OCI-LY1 (cell line): ENCODE results near the gene POLDIP3.
"Not testable (repeated sequence)": the region's sequence is repeated elsewhere in the genome, so short reads cannot be mapped to it uniquely, and the experiment has no call there.

ENCODE experiments used
- EZH2 ChIP-seq: fragments of 200-600 bp; sonication (generic), shearing (Covaris generic); IDR thresholded peaks from 2 replicates; pipeline ENCODE4 v1.8.0; 2017; ENCODE audit warnings: borderline replicate concordance, mixed run types, mild to moderate bottlenecking, antibody characterized with exemption, low read length, moderate library complexity, mixed read lengths
- TF ChIP-seq, protein P1 (sequence below): fragments of 200-600 bp; sonication (generic), shearing (Covaris generic); IDR thresholded peaks from 2 replicates; pipeline ENCODE4 v1.5.1; 2017; ENCODE audit warnings: mild to moderate bottlenecking, antibody characterized with exemption, low read length, moderate library complexity, mixed read lengths

DNA sequence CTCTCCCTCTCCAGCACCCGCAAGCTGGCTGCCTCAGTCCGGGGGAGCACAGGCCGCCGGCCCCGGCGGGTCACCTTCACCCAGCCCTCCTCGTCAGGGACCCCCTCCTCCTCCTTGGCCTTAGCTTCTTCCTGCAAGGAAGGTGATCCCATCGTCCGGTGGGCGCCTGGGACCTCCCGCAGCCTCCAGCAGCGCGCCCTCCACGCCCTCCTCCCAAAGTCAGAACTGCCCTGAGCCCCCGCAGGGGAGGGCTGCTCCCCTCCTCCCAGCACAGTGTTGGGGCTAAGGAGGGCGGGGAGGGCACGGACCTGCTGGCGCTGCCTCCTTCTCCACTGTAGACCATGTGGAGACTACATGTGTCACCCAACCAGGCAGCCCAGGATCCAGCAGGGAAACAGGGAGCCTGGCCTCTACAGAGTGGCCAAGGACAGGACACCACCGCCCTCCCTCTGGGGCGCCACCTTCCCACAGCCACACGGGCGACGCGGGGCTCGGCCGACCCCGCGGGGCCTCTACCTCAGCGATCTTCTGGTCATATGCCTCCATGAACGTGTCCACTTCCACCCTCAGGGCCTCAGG, 38.6 kb downstream of the POLDIP3 start:
- TF ChIP-seq, protein P1, sequence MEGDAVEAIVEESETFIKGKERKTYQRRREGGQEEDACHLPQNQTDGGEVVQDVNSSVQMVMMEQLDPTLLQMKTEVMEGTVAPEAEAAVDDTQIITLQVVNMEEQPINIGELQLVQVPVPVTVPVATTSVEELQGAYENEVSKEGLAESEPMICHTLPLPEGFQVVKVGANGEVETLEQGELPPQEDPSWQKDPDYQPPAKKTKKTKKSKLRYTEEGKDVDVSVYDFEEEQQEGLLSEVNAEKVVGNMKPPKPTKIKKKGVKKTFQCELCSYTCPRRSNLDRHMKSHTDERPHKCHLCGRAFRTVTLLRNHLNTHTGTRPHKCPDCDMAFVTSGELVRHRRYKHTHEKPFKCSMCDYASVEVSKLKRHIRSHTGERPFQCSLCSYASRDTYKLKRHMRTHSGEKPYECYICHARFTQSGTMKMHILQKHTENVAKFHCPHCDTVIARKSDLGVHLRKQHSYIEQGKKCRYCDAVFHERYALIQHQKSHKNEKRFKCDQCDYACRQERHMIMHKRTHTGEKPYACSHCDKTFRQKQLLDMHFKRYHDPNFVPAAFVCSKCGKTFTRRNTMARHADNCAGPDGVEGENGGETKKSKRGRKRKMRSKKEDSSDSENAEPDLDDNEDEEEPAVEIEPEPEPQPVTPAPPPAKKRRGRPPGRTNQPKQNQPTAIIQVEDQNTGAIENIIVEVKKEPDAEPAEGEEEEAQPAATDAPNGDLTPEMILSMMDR = not testable (repeated sequence)
- TF ChIP-seq EZH2 = not testable (repeated sequence)
